Epithelial cell of proximal tubule (primary cell): ENCODE results near the gene TSHZ1. TPM values are rescaled to one million over a fixed set of nuclear protein-coding genes. Genes with fewer than 3 reads are reported as not detected.
"Not testable (repeated sequence)": the region's sequence is repeated elsewhere in the genome, so short reads cannot be mapped to it uniquely, and the experiment has no call there.

Experiments
- DNase-seq: peaks from one replicate; pipeline ENCODE4 v3.0.0-alpha.2; 2011; ENCODE audit warnings: low read depth
- H3K4me3 ChIP-seq: 2 replicates; pipeline ENCODE4 v1.5.1; 2011; ENCODE audit warnings: low read depth, mild to moderate bottlenecking, low read length
- total RNA-seq: library from RNA; depleted of rRNA; stranded (reverse); fragments of >200 nt; gene quantifications from 2 replicates; pipeline ENCODE4 v1.2.3, GENCODE V29; 2015
- TF ChIP-seq, protein P1 (sequence below): conservative IDR thresholded peaks from 2 replicates; pipeline ENCODE4 v1.5.1; 2012; ENCODE audit warnings: low read depth, mild to moderate bottlenecking, low read length

TSHZ1 gene
- total RNA-seq, 1 donor from 2014 or later = 5.1 TPM

DNA sequence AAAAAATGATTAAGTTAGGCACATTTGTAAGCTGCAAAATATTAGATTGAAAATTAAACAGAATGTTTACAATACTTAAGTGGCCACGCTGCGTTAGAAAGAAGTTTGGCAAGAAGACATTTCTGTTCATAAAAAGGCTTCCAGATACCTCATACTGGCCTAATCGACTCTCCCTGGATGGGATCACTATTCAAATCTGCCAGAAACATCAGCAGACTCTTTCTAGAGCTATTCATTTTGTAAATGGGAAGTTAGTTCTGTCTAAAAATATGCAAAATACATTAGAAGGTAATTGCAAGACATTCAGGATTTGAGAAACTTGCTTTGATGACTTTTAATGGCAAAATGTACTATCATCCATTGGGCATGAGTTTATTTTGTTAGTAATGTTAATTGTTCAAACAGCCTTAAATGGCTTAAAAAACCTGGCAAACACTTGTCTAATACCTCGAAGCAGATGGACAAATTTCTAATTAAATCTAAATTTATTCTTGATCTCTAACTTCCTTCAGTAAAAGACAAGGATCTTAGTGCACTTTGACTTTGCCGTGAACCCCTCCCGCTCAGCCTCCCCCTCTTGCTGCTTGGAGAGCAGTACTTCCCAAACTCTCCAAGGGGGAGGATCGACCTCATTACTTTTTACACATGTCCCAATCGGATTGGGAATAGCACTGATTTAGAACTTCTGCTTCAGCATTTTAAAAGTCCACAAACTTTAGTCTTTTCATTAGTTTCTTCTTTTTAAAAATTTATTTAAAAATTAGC, 113.4 kb downstream of the TSHZ1 start:
- TF ChIP-seq, protein P1, sequence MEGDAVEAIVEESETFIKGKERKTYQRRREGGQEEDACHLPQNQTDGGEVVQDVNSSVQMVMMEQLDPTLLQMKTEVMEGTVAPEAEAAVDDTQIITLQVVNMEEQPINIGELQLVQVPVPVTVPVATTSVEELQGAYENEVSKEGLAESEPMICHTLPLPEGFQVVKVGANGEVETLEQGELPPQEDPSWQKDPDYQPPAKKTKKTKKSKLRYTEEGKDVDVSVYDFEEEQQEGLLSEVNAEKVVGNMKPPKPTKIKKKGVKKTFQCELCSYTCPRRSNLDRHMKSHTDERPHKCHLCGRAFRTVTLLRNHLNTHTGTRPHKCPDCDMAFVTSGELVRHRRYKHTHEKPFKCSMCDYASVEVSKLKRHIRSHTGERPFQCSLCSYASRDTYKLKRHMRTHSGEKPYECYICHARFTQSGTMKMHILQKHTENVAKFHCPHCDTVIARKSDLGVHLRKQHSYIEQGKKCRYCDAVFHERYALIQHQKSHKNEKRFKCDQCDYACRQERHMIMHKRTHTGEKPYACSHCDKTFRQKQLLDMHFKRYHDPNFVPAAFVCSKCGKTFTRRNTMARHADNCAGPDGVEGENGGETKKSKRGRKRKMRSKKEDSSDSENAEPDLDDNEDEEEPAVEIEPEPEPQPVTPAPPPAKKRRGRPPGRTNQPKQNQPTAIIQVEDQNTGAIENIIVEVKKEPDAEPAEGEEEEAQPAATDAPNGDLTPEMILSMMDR = no peak
- no peak overlapping the region for H3K4me3 ChIP-seq
- DNase-seq = no peak

DNA sequence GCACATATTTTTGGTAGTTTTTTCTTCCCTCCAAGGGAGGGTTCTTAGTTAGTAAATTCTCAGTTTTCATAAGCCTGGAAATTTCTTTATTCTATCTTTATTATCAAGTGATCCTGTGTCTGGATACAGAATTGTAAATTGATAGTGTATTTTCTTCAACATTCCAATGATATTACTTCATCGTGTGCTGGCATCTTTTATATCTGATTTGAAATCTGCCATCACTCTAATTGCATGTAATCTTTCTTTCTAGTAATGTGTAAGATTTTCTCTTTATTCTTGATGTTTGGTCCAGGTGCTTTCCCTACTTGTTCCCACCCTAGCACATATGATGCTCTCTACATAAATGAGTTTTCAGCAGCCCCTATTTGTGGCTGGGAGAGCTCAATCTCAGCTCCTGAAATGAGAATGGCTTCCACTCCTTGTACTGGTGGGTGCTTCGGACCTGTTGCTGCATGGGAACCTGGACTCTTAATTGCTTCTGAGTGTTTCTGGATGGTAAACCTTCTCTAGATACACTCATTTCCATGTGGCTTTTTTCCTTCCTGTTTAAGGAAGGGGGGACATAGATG, 114.2 kb downstream of the TSHZ1 start:
- H3K4me3 ChIP-seq = no peak overlapping the region
- TF ChIP-seq, protein P1 = no peak

DNA sequence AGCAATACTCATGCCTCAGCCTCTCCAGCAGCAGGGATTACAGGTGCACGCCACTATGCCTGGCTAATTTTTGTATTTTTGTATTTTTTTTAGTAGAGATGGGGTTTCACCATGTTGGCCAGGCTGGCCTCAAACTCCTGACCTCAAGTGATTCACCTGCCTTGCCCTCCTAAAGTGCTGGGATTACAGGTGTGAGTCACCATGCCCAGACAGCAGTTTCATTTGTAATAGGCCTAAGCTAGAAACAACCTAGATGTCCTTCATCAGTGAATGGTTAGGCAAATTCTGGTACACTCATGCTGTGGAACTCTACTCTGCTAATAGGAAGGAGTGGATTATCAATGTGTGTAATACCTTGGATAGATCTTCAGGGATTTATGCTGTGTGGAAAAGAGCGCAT, 119.2 kb downstream of the TSHZ1 start:
- not testable (repeated sequence) for DNase-seq, H3K4me3 ChIP-seq

More for the DNA sequence above, 114.2 kb downstream of the TSHZ1 start:
- DNase-seq = no peak

DNA sequence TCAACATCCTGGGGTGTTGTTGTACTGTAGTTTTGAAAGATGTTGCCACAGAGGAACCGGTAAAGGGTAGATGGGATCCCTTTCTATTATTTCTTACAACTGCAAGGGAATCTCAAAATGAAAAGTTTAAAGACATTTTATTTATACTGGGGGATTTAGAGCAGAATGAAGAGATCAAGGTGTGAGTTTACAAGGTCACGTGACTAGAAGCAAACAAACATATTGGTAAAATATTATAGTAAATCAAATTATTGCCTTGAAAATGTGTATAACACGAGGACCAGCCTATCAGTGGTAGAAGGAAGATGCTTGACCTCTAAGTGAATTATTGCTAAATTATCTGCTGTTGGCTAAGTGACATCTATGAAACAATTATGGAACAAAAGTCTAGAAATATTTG, 119.7 kb downstream of the TSHZ1 start:
- DNase-seq = no peak
- TF ChIP-seq, protein P1 = no peak
- no peak overlapping the region for H3K4me3 ChIP-seq

DNA sequence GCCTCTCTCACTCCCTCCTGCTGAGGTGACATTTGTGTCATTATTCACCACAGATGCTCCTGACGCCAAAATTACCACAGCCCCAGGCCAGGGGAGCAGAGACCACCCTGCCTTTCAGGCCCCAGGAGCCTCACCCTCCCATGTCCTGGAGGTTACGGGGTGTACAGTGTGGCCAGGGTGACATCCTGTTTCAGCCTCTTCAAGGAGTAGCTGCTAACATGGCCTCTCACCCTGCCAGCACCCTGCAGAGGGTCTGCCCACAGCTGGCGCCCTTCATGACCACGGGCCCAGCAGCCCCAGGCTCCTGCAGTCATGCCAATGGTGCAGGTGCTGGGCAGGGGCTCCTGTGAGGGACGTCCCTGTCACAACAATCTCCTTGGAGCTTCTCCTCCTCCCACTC, 124.3 kb downstream of the TSHZ1 start:
- TF ChIP-seq, protein P1 = no peak
- H3K4me3 ChIP-seq = no peak overlapping the region
- DNase-seq = no peak

DNA sequence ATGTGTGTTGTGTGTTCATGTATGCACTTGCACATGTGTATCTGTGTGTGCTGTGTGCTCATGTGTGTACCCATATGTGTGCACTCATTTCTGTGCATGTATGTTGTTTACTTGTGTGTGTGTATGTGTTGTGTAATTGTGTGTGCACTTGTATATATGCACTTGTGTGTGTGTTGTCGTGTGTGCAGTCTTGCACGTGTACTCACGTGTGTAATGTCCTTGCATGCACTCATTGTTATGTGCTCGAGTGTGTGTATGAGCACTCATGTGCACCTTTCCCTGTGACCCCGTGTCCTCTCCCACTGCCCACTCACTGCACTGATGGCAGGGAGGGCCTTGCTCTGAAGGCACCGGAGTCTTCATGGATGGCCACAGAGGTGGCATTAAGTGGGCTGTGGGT, 124.9 kb downstream of the TSHZ1 start:
- TF ChIP-seq, protein P1 = no peak
- no peak overlapping the region for H3K4me3 ChIP-seq
- DNase-seq = no peak

DNA sequence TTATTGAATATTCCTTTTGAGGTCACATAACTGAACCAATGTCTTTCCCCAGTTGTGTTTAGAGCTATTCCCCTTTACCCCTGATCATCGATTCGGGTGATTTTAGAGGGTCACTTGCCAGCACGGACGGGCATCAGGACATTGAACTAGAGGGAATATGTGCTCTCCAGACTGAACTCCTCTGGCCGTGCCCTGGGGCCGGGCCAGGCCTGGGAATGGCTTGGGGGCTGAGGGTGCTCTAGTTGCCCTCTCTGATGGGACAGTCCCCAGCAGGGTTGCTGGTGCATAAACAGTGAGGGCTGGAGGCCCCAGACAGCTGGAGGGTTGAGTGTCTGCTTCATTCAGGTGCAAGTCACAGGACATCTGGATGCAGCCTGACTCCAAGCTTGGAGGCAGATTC, 126.2 kb downstream of the TSHZ1 start:
- TF ChIP-seq, protein P1 = no peak
- H3K4me3 ChIP-seq = no peak overlapping the region
- no peak for DNase-seq
